ENCODE measurements around the gene PRKCB.

Gene PRKCB

GRCh38 chr16:23901178-23902033 is 65.6 kb downstream of the PRKCB start:
- TF ChIP-seq FOXP2 (optimal IDR thresholded peaks at IDR 0.05; ENCODE audit: borderline replicate concordance, extremely low read depth, extremely low read length, insufficient read depth) (no peak), TAF1 (IDR thresholded peaks at IDR 0.05; ENCODE audit: borderline replicate concordance, insufficient read depth, low read length) (no peak), SIN3A (IDR thresholded peaks at IDR 0.05; ENCODE audit: borderline replicate concordance, insufficient read depth, low read length) (no peak), POLR2AphosphoS5 (IDR thresholded peaks at IDR 0.05; ENCODE audit: low read depth, low read length) (no peak), REST (IDR thresholded peaks at IDR 0.05; ENCODE audit: insufficient read depth in 1 of 2, low read depth in 2 of 2, low read length in 2 of 2) (no peak)

- no peak for TF ChIP-seq TAF1 (IDR thresholded peaks at IDR 0.05; ENCODE audit: borderline replicate concordance, insufficient read depth, low read length)
- TF ChIP-seq SIN3A (IDR thresholded peaks at IDR 0.05; ENCODE audit: borderline replicate concordance, insufficient read depth, low read length) = no peak
- no peak for TF ChIP-seq POLR2AphosphoS5 (IDR thresholded peaks at IDR 0.05; ENCODE audit: low read depth, low read length)
- TF ChIP-seq REST (IDR thresholded peaks at IDR 0.05; ENCODE audit: insufficient read depth in 1 of 2, low read depth in 2 of 2, low read length in 2 of 2) = no peak
- no peak for TF ChIP-seq FOXP2 (optimal IDR thresholded peaks at IDR 0.05; ENCODE audit: borderline replicate concordance, extremely low read depth, extremely low read length, insufficient read depth)
Measured at GRCh38 chr16:23902034-23902747, 66.4 kb downstream of the PRKCB start.

- TF ChIP-seq FOXP2 (optimal IDR thresholded peaks at IDR 0.05; ENCODE audit: borderline replicate concordance, extremely low read depth, extremely low read length, insufficient read depth) (no peak), SIN3A (IDR thresholded peaks at IDR 0.05; ENCODE audit: borderline replicate concordance, insufficient read depth, low read length) (no peak), REST (IDR thresholded peaks at IDR 0.05; ENCODE audit: insufficient read depth in 1 of 2, low read depth in 2 of 2, low read length in 2 of 2) (no peak), TAF1 (IDR thresholded peaks at IDR 0.05; ENCODE audit: borderline replicate concordance, insufficient read depth, low read length) (no peak), POLR2AphosphoS5 (IDR thresholded peaks at IDR 0.05; ENCODE audit: low read depth, low read length) (no peak)
Measured at GRCh38 chr16:23902748-23903414, 67.1 kb downstream of the PRKCB start.

DNA sequence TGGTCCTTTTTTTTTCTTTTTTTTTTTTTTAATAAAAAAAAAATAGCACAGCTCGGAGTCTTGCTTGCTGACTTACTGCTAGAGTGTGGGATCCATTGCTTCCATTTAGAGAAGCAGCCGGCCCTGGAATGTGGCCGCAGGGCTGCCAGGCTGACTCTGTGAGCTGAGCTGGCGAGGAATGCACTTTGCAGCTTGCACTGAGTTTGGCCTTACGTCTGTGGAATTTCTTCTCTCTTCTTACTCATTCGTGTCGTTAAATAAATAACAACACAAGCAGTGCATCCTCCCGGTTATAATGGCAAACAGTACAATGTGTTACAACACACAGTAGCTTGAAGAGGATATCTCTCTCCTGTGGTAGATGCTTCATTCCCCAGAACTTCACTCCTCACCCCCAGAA is 69.2 kb downstream of the PRKCB start:
- TF ChIP-seq SIN3A (IDR thresholded peaks at IDR 0.05; ENCODE audit: borderline replicate concordance, insufficient read depth, low read length) = no peak
- TF ChIP-seq FOXP2 (optimal IDR thresholded peaks at IDR 0.05; ENCODE audit: borderline replicate concordance, extremely low read depth, extremely low read length, insufficient read depth) = no peak
- TF ChIP-seq TAF1 (IDR thresholded peaks at IDR 0.05; ENCODE audit: borderline replicate concordance, insufficient read depth, low read length) = no peak
- TF ChIP-seq POLR2AphosphoS5 (IDR thresholded peaks at IDR 0.05; ENCODE audit: low read depth, low read length) = no peak
- no peak for TF ChIP-seq REST (IDR thresholded peaks at IDR 0.05; ENCODE audit: insufficient read depth in 1 of 2, low read depth in 2 of 2, low read length in 2 of 2)

All from PFSK-1 (cell line).